Measurements from ENCODE around the gene SH2D4B. TPM values are rescaled to one million over a fixed set of nuclear protein-coding genes. Genes with fewer than 3 reads are reported as not detected.

SH2D4B gene
- total RNA-seq, 1 donor from 2014 or later = not detected

DNA sequence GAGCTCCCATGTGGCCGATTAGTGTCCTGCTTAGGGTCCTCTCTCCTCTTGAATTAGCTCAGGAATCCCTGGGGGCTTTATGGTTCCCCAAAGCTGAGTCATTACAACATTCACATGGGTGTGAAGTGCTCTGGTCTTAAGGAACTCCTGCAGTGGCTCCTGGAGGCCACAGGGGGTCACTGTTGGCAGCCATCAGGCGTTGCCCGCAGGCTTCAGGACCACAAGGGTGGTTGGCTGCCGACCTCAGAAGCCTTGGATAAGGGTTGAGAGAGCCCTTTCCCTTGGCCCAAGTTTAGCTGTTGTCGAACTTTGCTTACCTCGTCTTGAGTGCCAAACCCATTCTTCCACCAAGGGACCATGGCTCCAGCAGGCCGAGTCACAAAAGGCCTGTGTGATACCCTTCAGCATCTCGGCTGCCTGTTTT is 61.7 kb downstream of the SH2D4B start:
- Histone ChIP-seq H3K27ac (replicated peaks) (no peak overlapping the region), H3K27me3 (ENCODE audit: low read depth) (no peaks in the 10 kb centered on the region), H3K4me1 (no peaks in the 10 kb centered on the region), H3K9me3 (replicated peaks) (no peaks in the 10 kb centered on the region), H3K36me3 (no peaks in the 10 kb centered on the region), H3K4me3 (no peak overlapping the region)
- TF ChIP-seq, protein P1, sequence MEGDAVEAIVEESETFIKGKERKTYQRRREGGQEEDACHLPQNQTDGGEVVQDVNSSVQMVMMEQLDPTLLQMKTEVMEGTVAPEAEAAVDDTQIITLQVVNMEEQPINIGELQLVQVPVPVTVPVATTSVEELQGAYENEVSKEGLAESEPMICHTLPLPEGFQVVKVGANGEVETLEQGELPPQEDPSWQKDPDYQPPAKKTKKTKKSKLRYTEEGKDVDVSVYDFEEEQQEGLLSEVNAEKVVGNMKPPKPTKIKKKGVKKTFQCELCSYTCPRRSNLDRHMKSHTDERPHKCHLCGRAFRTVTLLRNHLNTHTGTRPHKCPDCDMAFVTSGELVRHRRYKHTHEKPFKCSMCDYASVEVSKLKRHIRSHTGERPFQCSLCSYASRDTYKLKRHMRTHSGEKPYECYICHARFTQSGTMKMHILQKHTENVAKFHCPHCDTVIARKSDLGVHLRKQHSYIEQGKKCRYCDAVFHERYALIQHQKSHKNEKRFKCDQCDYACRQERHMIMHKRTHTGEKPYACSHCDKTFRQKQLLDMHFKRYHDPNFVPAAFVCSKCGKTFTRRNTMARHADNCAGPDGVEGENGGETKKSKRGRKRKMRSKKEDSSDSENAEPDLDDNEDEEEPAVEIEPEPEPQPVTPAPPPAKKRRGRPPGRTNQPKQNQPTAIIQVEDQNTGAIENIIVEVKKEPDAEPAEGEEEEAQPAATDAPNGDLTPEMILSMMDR (IDR thresholded peaks at IDR 0.05; ENCODE audit: borderline replicate concordance) = peak; percentile 81
- intact Hi-C loops (cut with micrococcal nuclease) = no loop called here
- peak; percentile 36 for DNase-seq

DNA sequence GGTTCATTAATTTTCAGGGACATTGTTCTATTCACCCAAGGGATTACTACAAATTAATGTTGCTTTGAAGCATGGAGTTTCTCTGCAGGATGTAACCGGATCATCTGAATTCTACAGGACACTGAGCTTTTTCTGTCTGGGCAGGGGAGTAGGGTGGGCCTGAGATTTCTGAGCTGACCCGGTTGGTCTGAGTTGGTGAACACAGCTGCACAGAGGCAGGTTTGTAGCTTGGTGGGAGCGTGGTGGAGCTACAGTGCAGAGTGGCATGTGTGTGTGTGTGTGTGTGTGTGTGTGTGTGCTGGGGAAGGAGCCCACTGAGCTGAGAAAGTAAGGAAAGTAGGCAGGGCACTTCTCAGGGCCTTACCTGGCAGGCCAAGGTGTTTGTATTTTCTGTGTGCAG is 62.6 kb downstream of the SH2D4B start:
- TF ChIP-seq, protein P1 (IDR thresholded peaks at IDR 0.05; ENCODE audit: borderline replicate concordance) = no peak

DNA sequence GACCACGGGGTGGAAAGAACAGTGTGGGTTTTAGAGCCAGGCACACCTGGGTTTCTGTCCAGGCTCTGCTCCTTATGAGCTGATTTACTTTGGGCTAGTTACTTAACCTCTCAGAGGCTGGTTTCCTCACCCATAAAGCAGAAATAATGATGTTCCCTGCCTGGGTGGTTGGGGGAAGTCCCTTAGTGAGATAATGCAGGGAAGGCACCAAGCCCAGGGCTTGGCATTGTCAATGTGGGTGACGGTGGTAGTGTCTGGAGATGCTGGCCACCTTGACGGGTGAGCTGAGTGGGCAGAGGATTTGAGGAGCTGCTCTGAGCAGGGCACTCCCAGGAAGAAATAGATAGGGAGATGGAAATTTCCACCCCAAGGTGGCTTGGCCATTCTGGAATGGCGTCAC is 65.2 kb downstream of the SH2D4B start:
- intact Hi-C loops (cut with micrococcal nuclease) = no loop called here

More for the DNA sequence above, 62.6 kb downstream of the SH2D4B start:
- no peaks in the 10 kb centered on the region for H3K4me1 ChIP-seq
- H3K4me3 ChIP-seq = no peak overlapping the region
- no peak overlapping the region for H3K27ac ChIP-seq (replicated peaks)
- no peaks in the 10 kb centered on the region for H3K27me3 ChIP-seq (ENCODE audit: low read depth)
- no peaks in the 10 kb centered on the region for H3K9me3 ChIP-seq (replicated peaks)
- no peak for DNase-seq
- intact Hi-C loops (cut with micrococcal nuclease) = no loop called here
- H3K36me3 ChIP-seq = no peaks in the 10 kb centered on the region

DNA sequence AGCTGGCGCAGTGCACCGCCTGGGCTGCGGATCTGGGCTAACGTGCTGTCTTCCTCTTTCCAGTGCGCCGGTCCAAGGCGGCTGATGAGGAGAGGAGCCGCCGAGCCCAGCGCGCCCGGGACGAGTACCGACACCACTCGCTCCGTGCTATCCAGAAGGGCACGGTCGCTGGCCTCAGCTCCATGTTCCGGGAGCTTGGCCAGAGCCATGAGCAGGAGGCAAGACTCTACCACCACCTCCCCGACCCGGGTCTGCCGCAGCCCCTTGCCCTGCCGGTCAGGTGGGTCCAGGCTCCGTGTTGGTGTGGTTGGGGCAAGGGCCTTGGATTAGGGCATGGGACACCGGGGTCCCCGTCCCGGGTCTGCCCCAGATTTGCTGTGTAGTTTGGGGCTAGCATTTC is 65.8 kb downstream of the SH2D4B start:
- Histone ChIP-seq H3K27ac (replicated peaks) (no peak overlapping the region), H3K9me3 (replicated peaks) (no peaks in the 10 kb centered on the region), H3K4me3 (no peak overlapping the region), H3K4me1 (no peaks in the 10 kb centered on the region), H3K36me3 (no peaks in the 10 kb centered on the region), H3K27me3 (ENCODE audit: low read depth) (no peaks in the 10 kb centered on the region)
- DNase-seq = no peak
- TF ChIP-seq, protein P1 (IDR thresholded peaks at IDR 0.05; ENCODE audit: borderline replicate concordance) = no peak
- intact Hi-C loops (cut with micrococcal nuclease) = no loop called here

More for the DNA sequence above, 65.2 kb downstream of the SH2D4B start:
- Histone ChIP-seq H3K4me1 (no peaks in the 10 kb centered on the region), H3K4me3 (no peak overlapping the region), H3K27me3 (ENCODE audit: low read depth) (no peaks in the 10 kb centered on the region), H3K27ac (replicated peaks) (no peak overlapping the region), H3K36me3 (no peaks in the 10 kb centered on the region), H3K9me3 (replicated peaks) (no peaks in the 10 kb centered on the region)
- TF ChIP-seq, protein P1 (IDR thresholded peaks at IDR 0.05; ENCODE audit: borderline replicate concordance) = no peak
- no peak for DNase-seq

DNA sequence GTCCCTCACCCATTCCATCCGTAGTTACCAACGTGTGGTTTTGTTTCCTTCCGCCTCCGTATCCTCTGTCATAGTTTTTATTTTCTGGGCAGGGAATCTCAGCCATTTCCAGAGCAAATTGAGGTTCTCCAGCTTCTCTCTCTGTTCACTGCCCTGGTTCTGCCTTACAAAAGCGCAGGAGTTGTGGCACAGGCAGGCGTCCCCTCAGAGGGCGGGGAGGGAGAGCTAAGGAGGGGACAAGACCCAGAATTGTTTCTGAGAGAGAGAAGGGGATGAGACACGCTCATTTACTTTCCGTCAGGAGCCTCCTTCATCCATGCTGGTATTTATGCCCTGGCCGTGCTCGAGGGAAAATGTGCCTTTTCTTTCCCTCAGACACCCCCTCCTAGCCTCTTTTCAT is 71.0 kb downstream of the SH2D4B start:
- H3K4me3 ChIP-seq = no peak overlapping the region
- intact Hi-C loops (cut with micrococcal nuclease) = no loop called here
- H3K4me1 ChIP-seq = no peaks in the 10 kb centered on the region
- no peaks in the 10 kb centered on the region for H3K9me3 ChIP-seq (replicated peaks)
- H3K36me3 ChIP-seq = no peaks in the 10 kb centered on the region
- H3K27ac ChIP-seq (replicated peaks) = no peak overlapping the region
- H3K27me3 ChIP-seq (ENCODE audit: low read depth) = no peaks in the 10 kb centered on the region
- DNase-seq = no peak
- TF ChIP-seq, protein P1 (IDR thresholded peaks at IDR 0.05; ENCODE audit: borderline replicate concordance) = no peak

DNA sequence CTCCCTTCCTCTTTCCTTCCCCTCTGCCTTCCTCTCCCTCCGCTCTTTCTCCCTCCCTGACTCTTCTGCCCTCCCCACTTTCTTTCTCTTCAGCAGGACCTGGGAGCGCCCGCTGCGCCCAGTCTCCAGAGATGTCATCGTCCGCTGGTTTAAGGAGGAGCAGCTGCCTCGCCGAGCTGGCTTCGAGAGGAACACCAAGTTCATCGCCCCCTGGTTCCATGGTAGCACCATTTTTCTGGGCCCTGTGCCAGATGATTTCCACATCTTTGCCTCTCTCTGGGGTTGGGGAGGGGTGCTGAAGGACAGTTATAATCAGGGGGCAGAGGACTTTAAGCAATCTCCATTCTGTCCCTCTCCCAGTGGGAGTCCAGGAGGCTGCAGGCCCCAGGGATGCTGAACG is 71.6 kb downstream of the SH2D4B start:
- Histone ChIP-seq H3K27me3 (ENCODE audit: low read depth) (no peaks in the 10 kb centered on the region), H3K4me3 (no peak overlapping the region), H3K9me3 (replicated peaks) (no peaks in the 10 kb centered on the region), H3K27ac (replicated peaks) (no peak overlapping the region), H3K36me3 (no peaks in the 10 kb centered on the region), H3K4me1 (no peaks in the 10 kb centered on the region)
- no peak for DNase-seq
- TF ChIP-seq, protein P1 (IDR thresholded peaks at IDR 0.05; ENCODE audit: borderline replicate concordance) = no peak
- intact Hi-C loops (cut with micrococcal nuclease) = no loop called here
